Omental fat pad (tissue), 4 donors: Measurements from ENCODE around the gene DNM3. TPM values are rescaled to one million over a fixed set of nuclear protein-coding genes. Genes with fewer than 3 reads are reported as not detected.

Source experiments
- ATAC-seq: fragments of 150-250 bp; one replicate; pipeline ENCODE4 v1.9.1; 2016; ENCODE audit warnings: mild to moderate bottlenecking, moderate library complexity; ENCODE audit not compliant: low FRiP score
- DNase-seq: peaks from one replicate; pipeline ENCODE4 v3.0.0-alpha.2; 2019; ENCODE audit warnings: low spot score
- total RNA-seq, 4 donors: library from RNA; depleted of rRNA; stranded (reverse); fragments of >200 nt; gene quantifications; one replicate each; pipeline ENCODE4 v1.1.0, GENCODE V29; 2016
- TF ChIP-seq, protein P1 (sequence below), 3 donors: fragments of 450-650 bp; IDR thresholded peaks; one replicate each; pipeline ENCODE4 v1.5.1; 2016 to 2017; ENCODE audit warnings: antibody characterized with exemption in 3 of 3, mild to moderate bottlenecking in 3 of 3, moderate library complexity in 2 of 3

Gene DNM3
- total RNA-seq, 4 donors from 2014 or later, result 2.9 to 15.8 (median 5.5) TPM

DNA sequence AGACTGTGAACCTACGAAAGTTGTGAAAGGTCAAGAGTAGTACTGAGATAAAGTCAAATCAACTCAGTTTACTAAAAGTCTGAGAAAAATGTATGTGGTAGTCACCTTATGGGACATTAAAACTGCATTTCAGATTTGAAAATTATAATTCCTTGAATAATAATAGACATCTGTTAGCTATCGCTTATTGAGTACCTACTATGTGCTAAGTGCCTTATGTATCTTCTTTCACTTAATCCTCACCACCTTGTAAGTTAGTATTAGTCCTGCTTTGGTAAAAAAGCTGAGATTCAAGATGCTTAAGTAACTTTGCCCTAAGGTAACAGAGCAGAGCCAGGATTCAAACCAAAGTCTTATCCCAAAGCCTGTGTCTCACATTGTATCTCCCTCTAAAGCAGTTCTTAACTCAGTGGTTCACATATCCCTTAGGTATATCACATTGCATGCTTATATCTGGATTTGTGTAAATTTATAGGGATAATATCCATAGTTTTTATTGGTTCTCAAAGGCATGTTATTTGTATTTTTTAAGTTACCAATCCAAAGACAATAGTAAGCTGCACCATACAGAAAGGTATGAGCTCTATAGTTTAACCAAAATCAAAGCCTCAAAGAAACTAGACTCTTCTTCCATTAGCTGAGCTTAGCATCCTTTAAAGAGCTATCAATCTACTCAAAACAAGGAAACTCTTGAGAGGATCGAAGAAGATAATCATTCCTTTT lies 601.7 kb downstream of the DNM3 start:
- DNase-seq (no peak), ATAC-seq (no peak)
- TF ChIP-seq, protein P1, sequence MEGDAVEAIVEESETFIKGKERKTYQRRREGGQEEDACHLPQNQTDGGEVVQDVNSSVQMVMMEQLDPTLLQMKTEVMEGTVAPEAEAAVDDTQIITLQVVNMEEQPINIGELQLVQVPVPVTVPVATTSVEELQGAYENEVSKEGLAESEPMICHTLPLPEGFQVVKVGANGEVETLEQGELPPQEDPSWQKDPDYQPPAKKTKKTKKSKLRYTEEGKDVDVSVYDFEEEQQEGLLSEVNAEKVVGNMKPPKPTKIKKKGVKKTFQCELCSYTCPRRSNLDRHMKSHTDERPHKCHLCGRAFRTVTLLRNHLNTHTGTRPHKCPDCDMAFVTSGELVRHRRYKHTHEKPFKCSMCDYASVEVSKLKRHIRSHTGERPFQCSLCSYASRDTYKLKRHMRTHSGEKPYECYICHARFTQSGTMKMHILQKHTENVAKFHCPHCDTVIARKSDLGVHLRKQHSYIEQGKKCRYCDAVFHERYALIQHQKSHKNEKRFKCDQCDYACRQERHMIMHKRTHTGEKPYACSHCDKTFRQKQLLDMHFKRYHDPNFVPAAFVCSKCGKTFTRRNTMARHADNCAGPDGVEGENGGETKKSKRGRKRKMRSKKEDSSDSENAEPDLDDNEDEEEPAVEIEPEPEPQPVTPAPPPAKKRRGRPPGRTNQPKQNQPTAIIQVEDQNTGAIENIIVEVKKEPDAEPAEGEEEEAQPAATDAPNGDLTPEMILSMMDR (IDR thresholded peaks at IDR 0.05), result no peak

DNA sequence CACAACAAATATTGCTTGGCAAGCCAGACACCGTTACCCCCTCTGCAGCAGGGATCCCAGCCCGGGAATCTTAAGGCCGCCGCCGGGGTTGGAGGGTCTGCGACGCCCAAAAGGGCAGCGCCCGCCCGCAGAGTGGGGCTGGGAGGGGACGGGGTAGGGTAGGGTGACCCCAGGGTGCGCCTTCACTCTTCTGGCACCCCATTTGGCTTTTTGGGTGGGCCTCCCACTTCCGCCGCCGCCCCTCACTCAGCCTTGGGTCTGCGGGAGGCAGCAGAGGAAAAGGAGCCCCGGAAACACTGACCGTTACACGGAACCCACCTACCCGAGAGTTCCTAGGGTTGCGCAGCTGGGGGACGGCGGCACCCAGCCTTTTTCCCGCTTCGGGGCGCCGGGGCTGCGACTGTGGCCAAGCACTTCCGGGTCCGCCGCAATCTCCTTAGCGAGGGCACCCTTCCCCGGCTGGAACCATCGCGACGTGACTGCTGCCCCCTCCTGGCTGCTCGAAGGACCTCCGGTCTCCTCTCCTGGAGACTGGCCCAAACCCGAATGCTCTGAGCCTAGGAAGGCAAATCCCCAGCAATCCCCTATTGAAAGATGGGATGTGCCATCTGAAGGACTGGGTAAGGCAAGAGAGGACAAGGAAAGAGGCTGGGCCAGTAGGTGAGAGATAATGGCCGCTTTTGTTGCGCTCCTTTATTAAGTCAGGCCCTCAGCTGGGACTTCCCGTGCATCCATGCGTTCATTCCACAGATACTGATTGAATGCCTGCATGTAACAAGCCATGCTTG lies 602.6 kb downstream of the DNM3 start, which contains the start of gene PIGC:
PIGC (minus strand) TSS at position 404 of the 788 bp plus-strand sequence. CDS start 1,447 bp downstream, outside the sequence.
- TF ChIP-seq, protein P1 (IDR thresholded peaks at IDR 0.05), result peak in 1 of 3 donors; percentile 43
- peak; percentile 97 for ATAC-seq
- DNase-seq, result peak; percentile 67

DNA sequence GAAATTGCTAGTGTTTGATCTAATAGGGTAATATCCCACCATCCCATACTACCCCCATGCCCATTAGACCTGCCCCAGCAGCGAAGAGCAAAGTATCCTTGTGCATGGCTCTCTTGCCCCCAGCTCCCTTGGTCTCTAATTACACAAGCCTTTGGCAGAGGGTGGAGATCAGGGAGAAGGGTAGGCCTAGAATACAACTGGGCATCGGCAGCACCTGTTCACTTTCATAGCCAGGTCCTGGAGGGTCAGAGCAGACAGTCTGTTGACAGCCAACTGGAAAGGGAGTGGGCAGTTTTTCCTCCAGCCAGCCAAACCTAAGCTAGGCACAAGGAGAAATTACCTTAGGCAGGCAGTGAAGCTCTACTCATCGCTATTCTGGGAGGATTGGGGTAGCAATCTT lies 605.2 kb downstream of the DNM3 start:
- no peak for ATAC-seq
- no peak for DNase-seq
- TF ChIP-seq, protein P1 (IDR thresholded peaks at IDR 0.05), result no peak

DNA sequence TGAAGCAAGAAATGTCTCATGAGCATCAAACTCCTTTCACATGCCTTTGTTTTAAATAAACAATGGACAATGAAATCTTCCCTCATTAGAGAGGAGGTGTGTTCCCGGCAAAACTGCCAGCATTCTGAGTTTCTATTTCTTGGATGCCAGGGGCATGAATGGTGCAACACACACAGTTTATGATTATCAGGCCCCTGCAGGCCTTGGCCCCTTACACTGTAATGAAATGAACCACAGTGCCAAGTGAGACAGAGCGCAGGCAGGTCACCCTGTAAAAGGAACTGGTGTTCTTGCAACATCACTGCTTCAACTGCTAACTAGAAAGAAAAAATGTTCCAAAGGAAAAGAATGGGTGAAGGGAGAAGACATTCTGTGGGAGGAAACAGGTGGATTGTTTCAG lies 606.3 kb downstream of the DNM3 start:
- DNase-seq (no peak), ATAC-seq (no peak)
- TF ChIP-seq, protein P1 (IDR thresholded peaks at IDR 0.05), result no peak

DNA sequence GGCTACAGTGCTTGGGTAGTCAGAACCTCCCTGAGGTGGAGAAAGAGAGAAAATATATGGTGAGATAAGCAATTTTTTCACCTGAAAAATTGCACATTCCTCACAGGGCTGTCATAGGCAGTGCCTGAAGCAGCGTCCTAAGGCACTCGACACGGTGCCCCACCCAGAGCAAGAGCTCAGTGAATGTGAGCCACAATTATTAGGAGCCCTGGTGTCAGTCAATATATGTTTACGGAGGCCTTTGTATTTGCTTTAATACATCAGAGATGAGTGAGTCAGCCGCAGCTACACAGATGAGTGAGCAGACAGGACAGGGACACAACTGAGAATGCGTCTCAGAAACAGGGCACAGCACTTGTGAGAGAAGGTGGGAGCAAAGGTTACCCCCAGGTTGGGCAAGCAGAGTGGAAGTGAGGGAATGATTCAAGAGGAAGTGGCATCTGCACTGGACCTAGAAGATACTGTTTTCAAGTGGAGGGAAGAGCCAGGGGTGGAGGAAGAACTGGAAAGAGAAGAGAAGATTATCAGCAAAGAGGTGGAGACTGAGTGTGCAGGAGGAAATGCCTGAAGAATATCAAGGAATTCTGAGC lies 607.8 kb downstream of the DNM3 start:
- ATAC-seq (no peak), DNase-seq (no peak)
- TF ChIP-seq, protein P1 (IDR thresholded peaks at IDR 0.05), result no peak

DNA sequence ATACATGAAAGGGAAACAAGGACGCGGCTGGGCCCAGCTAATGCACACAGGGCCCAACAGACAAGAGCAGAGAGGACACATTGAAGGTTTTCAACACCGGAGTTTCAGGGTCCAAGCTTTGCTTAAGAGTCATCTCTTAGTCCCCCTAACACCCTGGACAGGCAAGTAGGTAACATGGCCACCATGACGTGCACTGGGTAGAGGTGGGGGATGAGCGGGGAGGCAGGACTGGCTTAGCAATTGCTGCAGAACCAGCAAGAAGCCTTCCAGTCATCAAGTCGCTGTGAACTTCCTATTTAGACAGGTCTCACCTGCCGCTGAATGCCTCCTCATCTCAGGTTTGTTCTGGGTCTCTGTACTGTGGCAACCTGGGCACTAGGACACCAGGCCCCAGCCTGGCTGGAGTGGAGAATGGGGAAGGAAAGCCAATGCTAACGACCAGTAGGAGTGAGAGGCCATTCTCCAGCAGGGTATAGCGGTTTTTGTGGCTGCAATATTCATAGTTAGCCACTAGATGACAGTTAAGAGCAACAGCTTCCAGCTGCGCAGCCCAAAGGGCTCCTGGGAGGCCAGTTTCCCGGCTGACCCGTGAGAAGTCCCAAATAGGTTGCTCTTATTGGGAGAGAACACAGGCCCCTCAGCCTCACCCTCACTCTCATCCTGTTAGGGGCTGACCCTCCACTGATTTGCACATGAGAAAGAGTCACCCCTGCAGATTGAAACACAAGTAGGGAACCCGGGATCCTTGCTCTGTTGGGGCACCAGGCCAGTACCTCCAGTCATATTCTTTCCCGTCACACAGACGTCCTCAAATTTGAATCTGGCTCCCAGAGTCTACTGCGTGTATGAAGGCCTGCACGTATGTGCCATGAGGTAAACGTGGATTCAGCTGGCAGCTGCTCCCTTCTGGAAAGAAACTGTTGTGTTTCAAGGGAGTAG lies 608.6 kb downstream of the DNM3 start:
- DNase-seq, result no peak

More for the DNA sequence above, 608.6 kb downstream of the DNM3 start:
- peak; percentile 43 for ATAC-seq
- TF ChIP-seq, protein P1 (IDR thresholded peaks at IDR 0.05), result peak in 2 of 3 donors; percentile 10 to 66
